ENCODE data around the gene ADD1.

Gene ADD1

DNA sequence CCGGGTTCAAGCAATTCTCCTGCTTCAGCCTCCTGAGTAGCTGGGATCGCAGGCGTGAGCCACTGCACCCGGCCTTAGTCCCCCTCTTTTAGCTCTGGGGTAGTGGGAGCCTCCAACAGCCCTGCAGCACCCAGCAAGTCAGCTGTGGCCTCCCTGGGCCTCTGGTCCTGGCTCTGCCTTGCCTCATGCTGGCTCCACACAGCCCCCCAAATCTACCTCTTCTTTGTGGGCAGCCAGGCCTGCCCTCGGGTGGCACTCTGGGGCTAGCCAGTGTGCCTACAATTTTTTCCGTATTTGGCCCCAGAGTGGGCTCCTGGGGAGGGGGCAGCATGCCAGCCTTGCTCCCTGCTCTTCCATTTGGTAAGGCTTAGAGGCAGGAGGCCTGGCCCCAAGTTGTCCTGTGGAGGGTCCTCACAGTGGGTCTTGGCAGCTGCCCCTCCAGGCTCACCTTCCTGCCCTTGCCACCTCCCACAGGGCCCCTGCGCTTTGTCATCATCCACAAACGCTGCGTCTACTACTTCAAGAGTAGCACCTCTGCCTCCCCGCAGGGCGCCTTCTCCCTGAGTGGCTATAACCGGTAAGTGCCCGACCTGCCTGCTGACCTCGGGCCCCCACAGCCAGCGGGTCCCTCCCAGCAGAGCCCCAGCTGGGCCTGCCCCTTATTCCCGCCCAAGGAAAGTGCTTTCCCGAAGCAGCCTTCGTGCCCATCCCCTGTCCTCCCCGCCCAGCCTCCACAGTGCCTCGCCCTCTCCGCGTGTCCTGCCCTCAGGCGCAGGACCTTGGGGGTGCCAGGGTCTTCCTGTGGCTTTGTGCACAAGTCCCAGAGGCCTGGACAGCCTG is 21.0 kb upstream of the ADD1 start:
- DNase-seq, result no peak

DNA sequence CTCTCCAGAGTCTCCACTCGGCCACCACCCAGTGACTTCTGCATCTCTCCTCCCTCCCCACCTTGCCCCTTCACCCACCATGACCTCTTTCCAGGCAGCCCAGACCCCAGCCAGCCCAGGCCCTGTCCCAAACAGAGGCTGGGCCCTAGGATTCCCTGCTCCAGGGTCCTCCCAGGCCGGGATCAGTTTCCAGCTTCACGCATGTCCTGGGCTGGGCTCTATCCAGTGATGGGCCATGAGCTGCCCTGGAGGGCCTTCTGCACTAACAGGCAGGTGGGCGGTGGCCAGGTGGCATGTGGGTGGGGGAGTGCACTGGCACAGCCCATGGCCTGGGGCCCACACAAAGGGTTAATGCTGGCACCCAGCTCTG is 20.4 kb upstream of the ADD1 start:
- no peak for DNase-seq

DNA sequence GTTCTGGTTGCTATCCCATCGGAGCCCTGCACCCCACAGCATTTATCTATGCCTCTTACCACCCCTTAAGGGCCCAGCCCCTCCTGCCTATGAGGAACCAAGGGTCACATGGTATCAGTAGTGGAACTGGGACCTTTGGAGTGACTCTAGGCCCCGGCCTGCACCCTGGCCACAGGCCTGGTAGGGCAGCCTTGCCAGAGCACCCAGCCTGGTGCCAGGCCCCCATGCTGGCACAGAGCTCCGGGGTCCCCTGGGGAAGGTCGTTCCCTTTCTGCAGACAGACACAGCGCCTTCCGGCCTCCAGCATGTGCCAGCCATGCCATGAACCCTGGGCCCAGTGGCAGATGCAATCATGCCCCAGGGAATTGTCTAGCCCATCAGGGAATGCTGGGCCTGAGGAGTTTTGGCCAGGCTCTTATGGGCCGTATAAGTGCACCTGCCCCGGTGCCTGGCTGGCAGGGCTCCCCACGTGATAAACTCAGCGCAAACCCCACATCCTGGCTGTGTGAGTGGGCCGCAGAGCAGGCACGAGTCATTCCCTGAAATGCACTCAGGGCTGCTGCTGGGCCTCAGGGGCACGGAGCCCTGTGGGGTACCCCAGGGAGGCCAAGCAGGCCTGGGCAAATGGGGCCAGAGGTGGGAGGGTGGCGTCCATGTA is 19.8 kb upstream of the ADD1 start:
- no peak for DNase-seq

DNA sequence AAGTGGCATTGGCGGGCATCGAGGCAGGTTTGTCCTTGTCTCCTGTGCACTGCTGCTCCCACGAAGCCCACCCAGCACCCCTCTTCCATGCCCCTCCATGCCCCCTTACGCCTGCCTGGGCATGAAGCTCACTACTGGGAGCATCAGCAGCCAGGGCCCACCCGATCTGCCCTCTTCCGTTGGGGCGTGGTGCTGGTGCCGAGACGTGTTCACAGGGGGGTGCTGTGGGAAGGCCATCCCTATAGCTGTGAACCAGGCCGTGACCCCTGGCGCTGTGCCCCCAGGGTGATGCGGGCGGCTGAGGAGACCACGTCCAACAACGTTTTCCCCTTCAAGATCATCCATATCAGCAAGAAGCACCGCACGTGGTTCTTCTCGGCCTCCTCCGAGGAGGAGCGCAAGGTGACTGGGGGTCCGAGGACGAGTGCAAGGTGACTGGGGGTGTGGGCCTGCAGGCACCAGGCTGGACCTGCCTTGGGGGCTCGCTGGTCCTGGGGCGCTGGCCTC is 19.3 kb upstream of the ADD1 start:
- no peak for DNase-seq

DNA sequence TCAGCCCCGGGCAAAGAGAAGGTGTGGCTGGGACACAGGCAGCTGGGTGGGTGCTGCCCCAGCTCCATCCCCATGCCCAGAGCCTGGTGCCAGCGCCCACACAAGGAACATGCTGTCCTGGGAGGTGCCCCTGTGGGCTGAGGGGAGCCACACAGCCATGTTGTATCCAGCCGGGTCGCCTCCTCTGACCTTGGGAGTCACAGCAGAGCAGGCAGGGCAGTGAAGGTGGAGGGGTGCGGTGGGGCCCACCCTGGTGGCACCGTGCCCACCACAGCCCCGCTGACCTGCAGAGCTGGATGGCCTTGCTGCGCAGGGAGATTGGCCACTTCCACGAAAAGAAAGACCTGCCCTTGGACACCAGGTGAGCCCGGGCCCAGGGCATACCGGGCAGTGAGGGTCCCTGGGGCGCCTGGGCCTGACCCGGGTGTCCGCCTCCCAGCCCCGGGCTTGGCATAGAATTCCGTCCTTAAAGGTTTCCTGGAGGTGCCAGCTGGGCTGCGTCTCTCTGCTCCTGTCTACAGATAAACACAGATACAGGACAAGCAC is 18.7 kb upstream of the ADD1 start:
- DNase-seq, result no peak

DNA sequence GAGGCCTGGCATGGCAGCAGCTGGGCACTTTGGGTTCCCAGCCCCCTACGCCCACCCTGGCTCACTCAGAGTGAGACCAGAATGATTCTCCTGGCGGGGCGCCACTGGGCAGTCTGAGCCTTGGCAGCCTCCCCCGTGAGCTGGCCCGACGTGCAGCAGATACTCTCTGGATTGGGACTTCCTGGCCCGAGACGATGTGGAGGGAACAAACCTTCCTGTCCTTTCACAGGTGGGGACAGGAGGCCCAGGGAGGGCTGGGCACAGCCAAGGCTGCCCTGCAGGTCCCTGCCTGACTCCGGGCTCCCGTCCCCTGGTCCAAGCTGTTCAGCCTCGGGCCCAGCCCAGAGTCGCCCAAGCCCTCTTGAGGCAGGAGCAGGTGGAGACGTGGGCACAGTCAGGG is 17.9 kb upstream of the ADD1 start:
- DNase-seq, result no peak

DNA sequence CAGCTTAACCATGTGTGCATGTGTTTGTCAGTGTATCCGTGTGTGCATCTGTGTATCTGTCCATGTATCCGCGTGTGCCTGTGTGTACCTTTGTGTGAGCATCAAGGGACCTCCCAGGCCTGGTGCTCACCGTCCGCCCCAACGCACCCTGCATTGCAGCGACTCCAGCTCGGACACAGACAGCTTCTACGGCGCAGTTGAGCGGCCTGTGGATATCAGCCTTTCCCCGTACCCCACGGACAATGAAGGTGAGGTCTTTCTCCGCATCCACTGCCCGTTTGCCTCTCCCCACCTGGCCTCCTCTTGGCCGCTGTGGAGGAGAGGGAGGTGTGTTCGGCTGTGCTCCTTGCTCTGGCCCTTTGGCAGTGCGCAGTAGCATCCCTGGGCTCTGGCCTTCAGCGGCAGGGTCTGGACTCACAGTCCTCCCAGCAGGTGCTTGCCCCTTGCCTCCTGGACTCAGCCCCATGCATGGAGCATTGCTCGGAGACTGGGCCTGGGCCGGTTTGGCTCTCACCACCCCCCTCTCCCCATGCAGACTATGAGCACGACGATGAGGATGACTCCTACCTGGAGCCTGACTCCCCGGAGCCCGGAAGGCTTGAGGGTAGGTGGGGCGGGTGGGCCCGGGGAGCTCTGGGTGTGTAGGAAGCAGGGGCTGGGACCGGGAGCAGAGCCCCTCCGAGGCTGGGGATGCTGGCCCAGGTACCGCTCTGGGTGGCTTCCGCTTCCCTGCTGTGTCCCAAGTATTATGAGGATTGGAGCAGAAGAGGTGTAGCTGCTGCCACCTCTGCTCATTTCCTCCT is 16.4 kb upstream of the ADD1 start:
- DNase-seq, result no peak

DNA sequence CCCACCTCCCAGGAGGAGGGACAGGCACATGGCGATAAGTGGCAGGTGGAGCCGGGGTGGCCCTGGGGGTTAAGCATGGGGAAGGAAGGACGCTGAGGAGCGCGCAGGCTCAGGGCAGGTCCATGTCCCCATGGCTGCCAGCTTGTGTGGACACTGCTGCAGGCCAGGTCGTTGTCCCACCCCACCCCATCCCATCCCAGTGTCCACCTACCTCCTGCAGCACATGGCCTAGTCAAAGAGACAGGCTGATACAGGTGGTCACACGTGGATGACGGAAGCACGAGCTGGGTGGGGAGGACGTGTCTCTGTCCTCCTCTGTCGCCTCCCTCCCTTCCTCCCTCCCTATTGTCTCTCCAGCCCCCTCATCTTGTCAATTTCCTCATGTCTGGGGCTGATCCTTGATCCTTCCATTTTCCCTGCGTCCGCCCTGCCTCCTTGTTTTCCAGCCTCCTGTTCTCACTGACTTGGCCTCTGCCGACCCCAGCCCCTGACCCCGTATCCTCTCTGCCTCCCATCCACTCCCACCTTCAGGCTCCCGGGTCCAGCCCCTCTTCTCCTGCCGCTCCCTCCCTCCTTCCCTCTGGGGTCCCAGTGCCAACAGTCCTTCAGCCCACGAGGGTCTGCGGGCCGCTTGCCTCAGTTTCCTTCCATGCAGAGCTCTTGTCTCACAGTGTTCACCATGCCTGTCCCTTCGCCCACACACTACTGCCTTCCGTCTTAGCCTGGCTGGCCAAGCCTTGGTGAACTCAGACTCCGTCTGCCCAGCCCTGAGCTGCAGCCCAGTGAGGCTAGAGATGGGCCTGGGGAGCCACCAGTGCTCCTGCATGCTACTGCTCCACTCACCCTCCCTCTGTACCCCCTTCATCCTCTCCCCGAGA is 15.5 kb upstream of the ADD1 start:
- no peak for DNase-seq

DNA sequence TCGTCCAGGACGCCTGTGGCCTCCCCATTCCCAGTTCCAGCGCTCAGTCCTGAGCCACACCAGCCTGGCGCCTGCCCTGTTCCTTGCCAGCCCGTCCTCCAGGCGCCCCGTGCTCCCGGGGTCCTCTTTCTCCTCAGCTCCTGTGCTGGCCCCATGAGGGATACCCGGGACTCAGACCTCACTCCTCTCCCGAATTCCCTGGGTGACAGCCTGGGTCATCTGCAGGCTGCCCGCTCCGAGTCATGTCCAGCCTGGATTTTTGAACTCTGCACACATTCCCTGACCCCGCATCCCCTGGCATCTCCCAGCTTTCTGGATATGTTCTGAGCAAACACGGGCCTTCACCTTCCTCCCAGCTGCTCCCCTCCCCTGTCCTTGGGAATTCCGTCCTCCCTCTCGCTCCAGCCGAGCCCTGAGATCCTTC is 14.9 kb upstream of the ADD1 start:
- DNase-seq, result no peak

DNA sequence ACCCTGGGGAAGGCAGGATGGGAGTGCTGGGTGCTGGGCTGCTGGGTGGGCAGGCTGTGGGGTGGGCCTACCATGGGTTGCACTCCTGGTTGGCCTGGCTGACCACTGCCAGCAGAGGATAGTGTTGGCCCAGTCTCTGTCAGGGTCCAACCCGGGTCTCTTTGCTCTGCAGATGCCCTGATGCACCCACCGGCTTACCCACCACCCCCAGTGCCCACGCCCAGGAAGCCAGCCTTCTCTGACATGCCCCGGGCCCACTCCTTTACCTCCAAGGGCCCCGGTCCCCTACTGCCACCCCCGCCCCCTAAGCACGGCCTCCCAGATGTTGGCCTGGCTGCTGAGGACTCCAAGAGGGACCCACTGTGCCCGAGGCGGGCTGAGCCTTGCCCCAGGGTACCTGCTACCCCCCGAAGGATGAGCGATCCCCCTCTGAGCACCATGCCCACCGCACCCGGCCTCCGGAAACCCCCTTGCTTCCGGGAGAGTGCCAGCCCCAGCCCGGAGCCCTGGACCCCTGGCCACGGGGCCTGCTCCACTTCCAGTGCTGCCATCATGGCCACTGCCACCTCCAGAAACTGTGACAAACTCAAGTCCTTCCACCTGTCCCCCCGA is 14.2 kb upstream of the ADD1 start:
- DNase-seq, result no peak

DNA sequence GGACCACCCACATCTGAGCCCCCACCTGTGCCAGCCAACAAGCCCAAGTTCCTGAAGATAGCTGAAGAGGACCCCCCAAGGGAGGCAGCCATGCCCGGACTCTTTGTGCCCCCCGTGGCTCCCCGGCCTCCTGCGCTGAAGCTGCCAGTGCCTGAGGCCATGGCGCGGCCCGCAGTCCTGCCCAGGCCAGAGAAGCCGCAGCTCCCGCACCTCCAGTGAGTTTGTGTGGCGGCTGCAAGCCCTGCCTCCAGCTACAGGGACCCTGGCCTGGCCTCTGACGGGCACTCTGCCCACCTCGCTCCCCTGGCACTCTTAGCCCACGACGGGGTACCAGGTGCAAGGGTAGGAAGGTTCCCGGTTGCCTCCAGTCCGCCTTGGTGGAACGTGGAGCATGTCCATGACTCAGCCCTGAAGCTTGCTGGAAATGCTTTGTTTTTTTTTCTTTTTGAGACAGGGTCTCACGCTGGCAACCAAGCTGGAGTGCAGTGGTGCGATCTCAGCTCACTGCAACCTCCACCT is 13.7 kb upstream of the ADD1 start:
- no peak for DNase-seq

DNA sequence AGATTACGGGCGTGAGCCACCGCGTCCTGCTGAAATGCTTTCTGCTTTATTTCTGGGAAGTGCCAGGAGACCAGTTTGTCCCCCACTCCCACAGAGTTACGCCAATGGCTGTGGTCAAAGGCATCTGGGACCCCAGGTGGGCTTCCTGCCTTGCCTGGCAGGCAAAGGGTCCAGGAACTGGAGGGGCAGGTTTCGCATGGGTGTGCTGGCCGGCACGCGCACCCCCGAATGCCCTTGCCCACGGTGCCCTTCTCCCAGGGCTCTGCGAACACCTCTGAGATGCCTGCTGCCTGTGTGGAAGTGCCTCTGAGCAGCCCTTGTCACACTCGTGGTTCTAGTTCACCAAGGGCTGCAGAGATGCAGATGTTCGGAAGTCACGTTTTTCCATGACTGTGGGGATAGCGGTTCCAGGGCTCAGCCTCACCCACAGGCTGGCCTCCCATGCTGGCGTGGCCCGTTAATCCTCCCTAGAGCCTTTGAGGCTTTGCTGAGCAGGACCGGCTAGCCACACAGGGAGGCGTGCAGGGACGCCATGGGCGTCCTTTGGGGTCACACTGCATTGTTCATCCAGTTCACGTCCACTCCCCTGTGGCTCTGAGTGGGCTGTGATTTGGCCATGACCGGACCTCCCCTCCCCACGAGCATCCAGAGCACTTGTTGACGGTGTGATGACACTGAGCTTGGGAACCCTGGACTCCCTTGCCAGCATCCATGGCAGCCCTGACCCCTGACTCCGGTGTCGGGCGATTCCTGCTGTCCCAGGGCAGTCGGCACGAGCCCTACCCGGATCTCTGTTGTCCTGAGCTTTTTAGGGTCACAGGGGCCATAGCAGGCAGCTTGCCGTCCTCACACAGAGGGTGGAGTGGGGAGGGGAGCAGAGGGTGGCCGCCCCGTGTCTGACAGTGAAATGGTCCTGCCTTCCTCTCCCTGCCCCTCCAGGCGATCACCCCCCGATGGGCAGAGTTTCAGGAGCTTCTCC is 12.7 kb upstream of the ADD1 start:
- no peak for DNase-seq

DNA sequence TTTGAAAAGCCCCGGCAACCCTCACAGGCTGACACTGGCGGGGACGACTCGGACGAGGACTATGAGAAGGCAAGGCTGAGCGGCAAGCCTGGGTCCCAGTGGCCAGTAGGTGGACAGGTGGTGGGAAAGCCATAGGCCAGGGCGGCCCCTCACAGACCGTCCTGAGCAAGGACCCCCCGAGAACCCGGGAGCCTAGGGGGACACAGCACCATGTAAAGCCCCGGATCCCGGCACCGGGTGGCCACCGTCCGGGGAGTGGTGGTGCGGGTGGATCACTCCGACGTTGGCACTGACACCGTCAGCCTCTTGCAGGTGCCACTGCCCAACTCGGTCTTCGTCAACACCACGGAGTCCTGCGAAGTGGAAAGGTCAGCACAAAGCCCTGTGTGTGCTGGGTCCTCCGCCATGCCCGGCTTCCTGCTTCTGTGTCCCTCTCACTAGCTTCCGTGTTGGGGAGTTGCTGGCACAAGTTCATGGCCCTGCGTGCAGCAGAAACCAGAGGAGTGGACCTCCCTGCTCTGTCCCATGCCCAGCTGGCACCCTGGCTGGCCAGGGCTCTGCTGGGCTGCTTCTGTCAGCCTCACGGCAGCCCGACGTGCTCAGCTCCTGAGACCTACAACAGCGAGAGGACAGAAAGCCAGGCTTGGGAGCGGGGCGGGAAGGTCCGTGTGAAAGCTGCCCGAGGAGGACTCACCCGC is 11.9 kb upstream of the ADD1 start:
- no peak for DNase-seq

DNA sequence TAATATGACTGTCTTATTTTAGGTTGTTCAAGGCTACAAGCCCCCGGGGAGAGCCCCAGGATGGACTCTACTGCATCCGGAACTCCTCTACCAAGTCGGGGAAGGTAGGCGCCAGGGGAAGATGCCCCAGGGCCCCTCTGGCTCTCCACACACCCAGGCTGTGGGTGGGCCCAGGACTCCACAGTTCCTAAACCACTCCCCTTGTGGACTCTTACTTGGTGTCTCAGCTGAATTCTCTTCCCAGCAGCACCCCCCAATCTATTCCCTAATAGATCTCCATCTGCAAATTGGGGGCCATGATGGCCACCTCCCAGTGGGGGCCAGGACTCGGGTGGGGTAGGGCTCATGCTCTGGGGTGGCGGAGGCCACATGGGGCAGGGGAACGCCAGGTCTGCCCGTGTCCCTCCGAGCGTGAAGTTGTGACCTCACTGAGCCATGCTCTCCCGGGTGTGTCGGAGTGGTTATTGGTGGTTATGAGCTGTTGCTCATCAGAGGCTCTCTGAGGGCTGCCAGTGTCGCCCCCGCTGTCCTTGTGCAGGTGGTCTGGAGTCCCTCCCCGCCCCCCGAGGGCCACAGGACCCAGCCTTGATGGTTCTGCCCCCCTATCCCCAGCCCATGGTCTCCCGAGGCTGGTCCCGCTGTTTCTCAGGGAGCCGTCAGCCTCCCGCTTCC is 11.2 kb upstream of the ADD1 start:
- DNase-seq, result no peak

DNA sequence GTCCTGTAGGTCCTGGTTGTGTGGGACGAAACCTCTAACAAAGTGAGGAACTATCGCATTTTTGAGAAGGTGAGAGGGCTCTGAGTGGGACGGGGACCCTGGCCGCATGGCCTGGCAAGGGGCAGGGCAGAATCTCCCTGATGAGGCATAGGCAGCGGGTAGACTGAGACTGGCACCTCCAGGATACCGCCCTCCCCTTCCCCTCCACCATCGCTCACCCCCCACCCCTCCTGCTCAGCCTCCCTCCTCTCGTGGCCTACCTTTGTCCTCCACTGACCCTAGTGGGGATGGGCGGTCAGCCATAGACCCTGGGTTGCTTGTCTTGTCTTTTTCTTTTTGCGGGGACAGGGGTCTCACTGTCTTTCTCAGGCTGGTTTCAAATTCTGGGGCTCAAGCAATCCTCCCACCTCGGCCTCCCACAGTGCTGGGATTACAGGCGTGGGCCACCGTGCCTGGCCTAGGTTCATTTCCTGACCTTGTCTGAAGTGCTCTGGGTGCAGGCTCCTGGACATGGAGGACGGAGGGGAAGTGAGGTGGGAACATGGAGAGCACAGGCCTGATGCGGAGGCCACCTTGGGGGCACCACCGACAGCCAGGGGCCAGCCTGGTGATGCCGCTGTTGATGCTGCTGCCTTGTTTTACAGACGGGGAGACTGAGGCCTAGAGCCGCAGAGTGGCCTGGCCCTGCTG is 10.5 kb upstream of the ADD1 start:
- DNase-seq, result no peak

DNA sequence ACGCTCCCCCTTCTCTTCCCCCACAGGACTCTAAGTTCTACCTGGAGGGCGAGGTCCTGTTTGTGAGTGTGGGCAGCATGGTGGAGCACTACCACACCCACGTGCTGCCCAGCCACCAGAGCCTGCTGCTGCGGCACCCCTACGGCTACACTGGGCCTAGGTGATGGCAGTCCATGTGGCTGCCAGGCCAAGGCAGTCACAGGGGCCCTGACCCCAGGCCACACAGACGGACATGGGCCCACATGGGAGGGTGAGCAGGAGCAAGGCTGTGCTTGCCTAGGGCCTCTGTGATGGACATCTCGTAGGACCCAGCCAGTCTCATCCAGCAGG is 10.0 kb upstream of the ADD1 start:
- DNase-seq, result no peak

DNA sequence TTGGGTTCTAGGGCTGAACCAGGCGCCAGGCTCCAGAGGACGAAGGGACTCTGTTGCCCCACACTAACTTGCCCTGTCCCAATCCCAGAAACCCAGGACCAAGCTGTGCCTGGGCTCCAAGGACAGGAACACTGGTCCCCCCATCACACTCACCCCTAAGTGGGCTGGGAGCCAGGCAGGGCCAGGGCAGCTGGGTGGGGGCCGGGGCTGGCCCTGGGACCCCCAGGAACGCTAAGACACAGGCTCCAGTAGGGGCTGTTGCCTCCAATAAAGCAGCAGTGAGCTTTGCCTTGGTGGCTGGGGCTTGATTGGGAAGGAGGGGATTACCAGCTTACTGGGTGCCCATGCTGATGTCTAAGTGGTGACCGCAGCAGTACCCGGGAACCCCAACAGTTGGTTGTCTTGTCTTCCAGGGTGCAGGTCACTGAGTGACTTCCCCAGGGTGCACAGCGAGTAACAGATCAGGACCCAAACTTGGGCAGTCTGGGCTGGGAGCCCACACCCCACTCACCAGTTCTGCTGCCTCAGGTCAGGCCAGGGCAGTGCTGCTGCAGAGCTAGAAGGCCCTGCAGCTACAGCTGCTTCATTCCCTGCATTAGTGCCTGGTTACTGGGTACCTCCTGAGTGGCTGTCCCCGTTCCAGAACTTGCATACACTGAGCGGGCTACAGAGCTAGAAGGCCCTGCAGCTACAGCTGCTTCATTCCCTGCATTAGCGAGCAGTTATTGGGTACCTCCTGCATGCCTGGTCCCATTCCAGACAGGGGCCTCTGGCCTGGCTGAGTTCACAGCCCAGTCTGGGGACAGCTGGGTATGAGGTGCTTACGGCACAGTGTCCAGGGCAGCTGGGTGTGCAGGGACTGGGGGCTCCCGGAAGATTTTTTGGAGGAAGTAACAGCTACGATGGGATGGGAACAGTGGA is 9.4 kb upstream of the ADD1 start:
- DNase-seq, result no peak

Measured in effector CD8-positive, alpha-beta T cell (primary cell).